ENCODE results near the gene TDRD12.
"Not testable (repeated sequence)": the region's sequence is repeated elsewhere in the genome, so short reads cannot be mapped to it uniquely, and the experiment has no call there.

Gene TDRD12

DNA sequence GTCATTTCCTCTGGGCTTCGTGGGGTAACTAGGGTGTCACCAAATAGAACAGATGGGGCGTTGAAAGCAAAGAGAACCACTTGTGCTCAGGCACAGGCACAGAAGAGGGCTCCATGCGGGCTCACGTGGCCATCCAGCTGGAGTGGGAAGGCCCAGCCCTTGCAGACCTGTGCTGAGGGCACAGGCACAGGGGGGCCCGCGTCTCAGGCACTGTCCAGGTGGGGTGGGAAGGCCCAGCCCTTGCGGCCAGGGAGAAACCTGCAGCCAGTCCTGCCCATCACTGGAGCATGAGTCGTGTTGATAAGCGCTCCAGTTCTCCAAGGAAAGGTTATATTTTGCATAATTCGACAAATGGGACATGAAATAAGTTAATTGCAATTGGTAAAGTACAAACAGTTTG is 92.5 kb downstream of the TDRD12 start:
- DNase-seq, result no peak

DNA sequence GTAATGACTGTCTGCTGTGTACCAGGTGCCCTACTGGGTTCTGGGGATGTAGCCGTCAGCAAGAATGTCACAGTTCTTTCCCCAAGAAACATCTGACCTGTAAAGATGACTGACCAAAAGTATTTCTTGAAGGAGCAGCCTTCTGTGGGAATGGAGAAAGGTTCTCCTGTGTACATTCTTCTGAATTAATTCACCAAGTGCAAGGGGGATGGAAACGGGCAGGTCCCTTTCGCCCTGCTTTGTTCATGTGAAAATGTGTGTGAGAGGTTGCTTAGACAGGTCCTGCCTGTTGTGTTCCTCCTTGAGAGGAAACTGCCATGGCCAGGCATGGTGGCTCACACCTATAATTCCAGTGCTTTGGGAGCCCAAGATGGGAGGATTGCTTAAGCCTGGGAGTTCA is 93.0 kb downstream of the TDRD12 start:
- no peak for DNase-seq

DNA sequence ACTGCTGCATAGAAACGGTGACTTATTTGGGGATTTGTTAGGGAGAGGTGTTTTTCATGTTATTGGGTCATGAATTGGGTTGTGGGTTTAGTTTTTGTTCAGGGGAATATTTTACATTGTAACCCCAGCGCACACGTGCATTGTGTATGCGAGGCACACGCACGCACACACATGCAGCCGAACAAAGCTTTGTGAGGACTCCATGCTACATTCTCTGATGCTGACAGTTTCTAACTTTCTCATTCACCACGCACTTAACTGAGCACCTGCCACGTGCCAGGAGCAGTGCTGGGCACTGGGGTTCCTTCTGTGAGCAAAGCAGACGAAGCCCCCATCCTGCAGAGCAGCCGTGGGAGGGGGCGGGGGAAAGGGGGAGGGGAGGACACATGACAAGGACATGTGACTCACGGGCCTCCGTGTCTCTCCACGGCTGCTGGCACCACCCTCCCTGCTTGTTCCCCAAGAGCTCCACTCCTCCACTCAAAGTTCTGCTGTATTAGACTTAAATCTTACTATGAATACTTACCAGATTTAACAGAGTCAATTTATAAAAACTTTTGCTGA is 94.4 kb downstream of the TDRD12 start:
- no peak for DNase-seq

DNA sequence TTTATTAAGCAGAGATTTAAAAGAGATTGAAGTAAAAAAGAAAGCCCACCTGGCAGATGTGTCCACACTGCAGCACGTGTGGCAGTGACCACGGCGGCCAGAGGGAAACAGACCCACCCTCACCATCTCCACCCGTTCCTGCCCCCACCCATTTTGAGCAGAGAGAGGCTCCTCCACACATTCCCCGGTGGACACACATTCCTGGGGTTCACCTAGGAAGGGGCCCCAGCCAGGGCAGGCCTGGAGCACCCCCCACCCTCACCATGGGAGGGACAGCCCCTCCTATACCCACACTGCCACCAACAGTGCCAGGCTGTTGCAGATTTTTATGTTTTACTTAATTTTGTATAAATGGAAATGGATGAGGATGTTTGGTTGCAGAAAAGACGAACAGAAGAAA is 95.1 kb downstream of the TDRD12 start:
- DNase-seq, result no peak

DNA sequence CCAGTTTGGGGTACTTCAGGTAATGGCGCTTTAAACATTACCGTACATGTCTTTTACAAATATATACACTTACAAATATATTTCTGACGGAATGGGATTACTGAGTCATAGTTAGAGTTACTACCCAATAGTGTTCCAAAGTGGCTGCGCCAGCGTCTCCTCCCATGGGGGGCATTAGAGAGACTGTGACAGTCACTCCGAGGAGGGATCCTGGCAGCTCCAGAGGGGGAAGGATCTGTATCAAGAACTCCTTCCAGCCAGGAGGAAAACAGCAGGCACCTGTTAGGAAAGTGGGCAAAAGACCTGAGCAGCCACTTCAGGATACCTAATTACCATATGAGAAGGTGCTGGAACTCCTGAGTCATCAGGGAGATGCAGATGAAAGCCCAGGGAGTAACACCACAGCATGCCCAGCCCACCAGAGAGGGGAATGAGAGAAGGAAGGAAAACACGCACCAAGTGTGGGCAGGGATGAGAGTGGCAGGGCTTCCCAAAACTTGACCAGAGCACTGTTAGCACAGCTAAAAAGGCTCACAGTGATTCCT is 97.1 kb downstream of the TDRD12 start:
- no peak for DNase-seq

DNA sequence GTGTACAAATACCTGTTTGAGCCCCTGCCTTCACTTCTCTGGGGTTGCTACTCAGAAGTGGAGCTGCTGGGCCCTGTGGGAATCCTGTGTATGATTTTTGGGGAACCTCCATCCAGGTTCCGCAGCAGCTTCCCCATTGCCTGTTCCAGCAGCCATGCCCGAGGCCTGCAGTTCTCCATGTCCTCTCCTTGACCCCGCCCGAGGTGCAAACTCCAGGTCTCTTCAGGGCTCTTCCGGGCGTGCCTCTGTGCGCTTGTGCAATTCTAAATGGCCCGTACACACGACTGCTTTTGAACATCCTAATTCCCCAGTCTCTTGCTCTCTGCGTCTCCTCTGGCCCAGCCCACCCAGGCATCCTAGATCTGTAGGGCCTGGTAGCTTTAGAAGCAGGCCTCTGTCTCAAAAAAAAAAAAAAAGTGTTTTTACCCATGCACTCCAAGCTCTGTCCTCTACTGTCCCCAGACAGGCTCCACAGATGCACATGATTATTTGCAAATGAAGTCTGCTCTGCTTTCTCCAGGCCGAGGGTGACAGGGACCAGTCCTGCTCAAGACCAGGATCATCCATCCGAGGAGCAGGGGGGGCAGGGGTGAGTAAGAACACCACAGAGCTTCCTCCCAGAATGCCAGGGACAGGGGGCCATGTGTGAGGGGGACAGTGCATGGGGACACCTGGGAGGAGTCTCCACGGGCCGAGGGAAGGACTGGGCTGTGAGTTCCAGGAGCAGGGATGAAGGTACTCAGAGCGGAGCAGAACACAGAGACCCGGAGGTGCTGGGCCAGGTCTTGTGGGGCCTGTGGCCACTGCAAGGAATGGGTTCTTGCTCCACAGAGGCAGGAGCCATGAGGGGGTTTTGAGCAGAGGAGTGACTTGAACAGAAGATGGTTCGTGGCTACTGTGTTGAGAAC is 98.3 kb downstream of the TDRD12 start:
- no peak for DNase-seq

DNA sequence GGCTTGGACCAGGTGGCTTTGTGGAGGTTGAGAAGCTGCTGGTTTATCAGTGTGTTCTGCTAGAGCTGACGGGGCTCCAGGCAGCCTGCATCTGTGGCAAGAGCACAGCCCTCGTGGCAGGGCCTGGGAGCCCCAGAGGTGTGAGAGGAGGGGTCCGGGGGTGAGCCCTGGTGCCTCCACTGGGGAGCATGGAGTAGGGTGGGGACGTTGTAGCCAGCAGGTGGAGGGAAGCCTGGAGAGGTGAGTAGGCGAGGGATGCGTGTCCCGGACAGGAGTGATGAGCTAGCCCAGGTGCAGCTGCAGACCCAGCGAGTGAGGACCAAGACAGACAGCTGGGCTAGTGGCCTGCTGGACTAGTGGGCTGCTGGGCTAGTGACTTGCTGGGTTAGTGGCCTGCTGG is 99.0 kb downstream of the TDRD12 start:
- no peak for DNase-seq

DNA sequence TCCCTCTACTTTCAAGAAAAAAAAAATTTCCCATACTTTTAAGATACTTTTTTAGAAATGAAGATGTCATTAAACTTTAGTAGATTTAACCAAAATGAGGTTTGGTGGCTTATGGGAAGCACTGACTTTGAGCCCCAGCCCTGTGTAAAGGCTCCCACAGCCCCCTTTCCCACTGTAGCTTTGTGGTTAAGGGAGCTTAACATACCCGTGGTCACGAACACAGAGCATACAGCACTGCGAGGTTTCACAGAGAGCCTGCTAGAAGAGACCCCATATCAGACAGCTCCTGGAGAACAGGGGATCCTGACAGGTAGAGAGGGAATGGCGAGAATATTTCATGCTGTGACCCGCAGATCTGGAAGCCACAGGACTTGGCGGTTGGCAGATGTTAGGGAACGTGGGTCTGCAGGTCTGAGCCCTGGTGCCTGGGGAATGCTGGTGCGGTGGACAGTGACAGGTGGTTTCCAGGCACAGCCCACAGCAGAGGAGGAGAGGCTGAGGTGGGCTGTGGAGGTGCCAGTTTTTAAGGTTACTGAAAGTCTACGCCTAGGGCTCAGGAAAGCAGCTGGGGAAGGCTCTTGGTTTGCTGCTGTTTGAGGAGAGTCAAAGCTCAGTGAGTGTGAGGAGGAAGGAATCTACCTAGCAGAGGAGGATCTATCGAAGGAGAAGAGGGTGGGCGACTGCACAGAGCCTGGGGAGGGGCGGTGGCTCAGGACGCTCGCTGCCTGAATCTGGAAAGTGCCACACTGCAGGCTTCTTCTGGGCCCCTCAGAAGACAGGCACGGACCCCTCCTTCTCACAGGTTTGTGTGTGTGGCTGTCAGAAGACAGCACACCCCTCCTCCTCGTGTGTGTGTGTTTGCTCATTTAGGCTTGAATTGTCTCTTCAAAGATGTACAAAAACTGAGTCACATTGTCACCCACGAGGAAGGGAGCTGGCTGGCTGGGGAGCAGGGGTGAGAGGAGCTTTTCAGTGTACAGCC is 100.1 kb downstream of the TDRD12 start:
- DNase-seq, result no peak

DNA sequence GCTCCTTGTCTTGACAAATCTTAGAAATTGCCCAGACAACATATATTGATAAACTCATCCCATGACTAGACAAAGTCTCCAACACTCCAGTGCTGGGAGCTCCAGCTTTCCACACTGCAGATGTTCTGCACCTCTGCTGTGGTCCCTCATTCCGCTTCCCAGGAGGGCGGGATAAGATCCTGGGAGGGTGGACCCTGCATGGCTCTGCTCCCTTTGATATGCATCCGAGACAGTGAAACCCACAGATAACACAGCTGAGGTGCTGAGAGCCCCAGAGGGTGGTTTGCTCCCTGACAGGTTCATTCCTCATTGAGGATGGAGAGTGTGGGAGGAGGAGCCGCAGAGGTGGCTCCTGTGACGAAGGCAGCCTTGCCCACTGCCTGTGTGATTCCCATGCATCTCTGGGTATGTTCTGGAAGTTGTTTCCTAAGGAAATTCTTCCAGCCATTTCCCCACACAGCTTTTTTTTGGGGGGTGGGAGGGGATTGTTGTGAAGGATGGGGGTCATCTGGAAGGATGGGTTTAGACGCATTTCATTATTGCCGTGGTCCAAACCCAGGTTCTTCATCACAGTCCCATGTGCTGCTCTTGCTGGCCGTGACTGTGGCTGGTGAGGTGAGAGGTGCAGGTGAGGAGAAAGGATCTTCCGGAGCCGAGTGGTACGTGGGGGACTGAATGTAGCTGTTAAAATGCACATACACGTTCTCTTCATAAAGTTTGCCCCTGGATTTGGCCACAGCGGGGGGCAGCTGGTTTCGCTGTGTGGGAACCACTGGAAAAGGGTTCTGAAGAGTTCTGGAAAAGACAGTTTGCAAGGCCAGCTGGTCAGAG is 103.6 kb downstream of the TDRD12 start:
- DNase-seq, result no peak

DNA sequence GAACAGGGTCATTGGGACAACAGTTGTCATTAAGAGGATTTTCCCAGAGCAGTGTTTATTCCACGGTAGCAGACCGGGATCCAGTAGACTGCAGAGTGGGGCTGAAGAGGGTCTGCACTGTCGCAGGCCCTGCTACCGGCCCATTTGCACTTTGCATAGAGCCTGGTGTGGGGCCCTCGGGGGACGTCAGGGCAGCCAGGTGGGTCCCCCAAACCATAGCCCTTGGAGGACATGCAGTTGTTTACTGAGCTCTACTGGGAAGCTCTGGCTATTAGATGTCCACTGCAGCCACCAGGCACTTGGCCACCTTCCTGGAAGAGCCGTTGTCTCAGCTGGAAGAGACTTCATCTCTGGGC is 104.2 kb downstream of the TDRD12 start:
- DNase-seq, result no peak

DNA sequence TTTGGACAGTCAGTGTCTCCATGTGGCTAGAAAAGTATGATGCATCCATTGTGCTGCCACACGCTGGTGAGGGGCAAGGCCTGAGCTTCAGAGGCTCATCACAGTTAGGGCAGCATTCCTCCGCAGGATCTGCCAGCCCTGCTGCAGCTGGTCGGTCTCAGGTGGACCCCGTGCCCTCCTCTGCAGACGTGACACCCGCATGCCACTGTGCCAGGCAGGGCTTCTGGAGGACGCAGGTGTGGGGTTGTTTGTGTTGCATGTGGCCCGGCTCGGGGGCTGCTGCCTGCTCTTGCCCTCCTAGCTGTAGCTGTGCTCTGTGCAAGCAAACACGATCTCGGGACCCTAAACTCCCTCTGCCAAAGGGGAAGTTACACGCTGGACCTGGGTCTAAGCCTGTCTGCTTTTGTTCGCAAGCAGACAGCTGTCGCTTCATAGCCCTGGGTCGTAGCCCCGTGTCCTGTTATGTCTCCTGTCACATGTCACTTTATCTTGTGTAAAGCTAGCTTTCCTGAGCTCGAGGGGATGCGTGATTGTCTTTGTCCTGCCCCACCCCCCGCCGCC is 104.7 kb downstream of the TDRD12 start:
- DNase-seq, result no peak

DNA sequence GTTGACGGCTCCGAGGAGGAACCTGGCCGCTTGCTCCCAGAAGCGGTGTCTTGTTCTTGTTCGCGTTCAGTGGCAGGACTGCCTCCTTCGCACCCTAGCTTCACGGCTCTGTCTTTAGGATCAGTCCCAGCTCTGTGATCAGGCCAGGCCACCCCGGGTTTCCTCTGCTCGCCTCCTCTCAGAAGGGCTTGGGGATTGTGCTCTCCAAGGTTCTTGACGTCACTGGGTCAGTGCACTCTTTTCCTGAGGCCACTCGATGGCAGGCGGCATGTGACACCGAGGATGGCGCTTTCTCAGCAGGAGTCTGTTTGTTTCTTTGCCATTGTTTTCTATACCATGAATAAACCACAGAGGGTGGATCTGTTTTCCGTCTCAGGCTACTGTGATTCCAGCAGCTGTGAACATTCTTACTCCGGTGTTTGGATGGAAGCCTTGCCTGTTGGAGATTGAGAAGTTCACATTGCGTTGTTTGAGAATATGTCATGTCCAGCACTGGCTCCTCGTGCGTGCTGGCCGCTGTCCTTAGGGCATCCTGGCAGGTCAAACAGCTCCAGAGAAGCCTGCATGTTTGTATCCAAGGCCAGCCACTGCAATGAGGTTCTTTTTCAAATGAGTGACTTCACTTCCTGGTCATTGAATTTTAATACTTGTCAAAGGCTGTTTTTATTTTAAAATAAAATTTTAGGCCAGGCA is 105.5 kb downstream of the TDRD12 start:
- DNase-seq, result no peak

DNA sequence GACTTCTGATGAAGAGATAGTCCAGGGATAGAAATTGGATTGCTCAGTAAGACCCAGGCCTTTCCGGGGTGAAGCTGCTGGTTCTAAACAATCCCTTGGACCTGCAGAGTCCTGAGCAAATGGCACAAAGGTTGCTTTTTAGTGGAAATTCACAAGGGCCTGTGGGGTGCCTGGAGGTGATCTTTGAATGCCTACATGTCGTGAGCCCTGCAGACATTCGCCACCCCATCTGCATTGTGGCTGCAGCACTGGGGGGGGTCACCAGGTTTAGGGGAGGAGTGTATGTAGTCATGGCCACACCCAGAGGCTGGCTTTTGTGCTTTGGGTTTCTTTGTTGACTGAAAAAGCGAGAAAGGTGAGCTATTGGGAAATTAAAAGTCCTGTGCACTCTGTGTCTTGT is 108.6 kb downstream of the TDRD12 start:
- DNase-seq, result no peak

DNA sequence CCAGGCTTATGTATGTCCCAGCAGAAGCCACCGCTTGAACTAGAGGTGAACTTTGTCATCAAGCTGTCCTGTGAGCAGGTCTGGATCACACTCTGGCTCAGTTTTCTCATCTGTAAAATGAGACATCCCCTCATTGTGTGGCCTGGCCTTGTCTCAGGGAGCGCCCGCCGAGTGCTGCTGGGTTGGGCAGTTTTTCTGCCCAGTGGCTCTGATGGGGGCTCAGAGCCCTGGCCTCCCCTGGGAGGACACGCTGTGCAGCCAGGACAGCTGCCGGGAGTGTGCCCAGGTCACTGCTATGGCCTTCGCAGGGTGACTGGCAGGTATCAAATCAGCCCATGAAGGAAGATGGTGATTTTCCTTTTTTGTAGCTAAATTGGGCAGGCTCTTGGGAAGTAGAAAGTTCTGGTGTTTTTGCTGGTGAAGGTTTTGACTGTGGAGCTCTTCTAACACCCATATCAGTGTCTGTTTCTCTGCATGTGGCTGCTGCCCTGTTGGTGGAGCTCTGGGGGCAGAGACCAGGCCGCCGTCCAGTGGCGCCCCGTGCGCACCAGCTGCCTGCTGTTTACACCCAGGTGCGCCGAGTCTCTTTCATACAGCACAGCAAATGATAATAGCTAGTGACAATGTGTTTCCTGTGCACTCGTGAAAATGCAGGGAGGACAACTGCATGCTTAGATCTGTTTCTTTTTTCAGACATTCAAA is 109.2 kb downstream of the TDRD12 start:
- no peak for DNase-seq

DNA sequence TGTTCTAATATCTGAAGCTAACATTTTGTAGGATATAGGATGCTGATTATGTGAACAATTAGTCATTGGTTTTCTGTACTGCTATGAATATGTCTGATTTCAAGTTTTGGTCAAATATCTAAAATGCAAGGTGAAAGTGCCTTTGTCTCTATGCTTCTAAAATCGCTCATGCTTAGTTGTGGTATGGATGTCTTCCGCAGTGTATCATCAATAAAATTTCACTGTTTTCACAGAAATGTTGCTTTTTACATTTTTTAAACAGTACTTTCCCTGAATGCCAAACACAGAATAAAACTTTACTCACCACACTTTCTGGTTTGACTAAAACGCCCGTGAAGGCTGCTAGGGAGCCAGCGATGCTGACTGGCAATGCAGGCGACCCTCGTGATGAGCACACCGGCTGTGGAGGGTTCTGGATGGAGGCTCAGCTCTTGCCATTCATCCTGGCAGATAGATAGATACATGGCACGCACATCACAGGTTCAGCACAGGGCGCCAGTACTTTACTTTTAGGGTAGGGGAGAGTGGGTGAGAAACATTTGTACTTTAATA is 109.9 kb downstream of the TDRD12 start:
- no peak for DNase-seq

DNA sequence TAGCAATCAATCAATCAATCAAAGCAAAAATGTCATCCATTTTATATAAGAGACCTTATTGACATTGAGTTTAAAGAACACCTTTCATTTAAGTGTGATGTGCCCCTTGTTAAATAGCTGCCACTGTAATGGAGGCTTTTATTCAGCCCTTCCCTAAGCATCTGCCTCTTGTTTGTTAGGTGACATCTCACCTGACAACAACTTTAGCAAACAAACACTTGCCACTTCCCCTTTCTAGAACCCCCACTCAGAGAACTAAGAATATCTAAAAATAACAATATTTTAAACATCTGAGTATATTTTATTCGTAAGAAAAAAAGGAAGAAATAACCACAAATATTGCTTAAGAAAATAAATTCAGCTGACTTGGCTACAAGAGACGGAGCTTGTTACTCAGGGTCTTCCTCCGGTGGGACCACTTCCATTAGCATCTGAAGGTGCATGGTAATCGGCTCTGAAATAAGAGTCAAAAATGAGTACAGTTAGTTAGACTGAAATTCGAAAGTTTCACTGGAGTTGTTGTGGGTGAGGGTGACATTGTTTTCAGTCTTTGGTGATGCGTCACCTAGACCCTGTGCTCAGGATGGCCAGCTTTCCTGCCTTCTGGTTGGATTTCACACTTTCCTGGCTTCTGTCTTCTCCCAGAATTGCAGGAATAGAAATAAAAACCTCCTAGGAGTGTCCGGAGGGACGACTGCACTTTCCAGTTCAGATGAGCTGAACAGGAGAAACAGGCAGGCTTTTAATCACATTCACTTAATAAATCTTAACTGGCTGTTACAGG is 110.9 kb downstream of the TDRD12 start:
- no peak for DNase-seq

DNA sequence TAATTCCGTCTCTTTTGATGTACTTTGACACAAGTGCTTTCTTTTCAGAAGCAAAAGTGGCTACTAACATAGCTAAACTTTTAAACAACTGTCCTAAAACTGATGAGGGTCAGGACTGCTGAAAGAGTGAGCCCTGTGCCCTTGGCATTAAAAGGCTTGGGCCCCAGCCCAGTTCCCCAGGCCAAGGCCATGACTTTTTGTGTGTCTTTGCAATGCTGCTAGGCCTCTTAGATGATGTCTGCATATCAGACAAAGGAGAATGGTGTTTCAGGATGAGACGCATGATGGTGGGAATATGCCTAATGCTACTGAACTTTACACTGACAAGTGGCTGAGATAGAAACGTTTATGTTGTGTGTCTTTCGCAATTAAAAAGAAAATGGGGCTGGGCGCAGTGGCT is 112.0 kb downstream of the TDRD12 start:
- DNase-seq, result no peak

DNA sequence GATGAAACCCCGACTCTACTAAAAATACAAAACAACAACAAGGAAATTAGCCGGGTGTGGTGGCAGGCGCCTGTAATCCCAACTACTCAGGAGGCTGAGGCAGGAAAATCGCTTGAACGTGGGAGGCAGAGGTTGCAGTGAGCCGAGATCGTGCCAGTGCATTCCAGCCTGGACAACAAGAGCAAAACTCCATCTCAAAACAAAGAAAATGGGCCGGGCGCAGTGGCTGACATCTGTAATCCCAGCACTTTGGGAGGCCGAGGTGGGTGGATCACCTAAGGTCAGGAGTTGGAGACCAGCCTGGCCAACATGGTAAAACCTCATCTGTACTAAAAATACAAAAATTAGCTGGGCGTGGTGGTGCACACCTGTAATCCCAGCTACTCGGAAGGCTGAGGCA is 112.5 kb downstream of the TDRD12 start:
- DNase-seq, result not testable (repeated sequence)

DNA sequence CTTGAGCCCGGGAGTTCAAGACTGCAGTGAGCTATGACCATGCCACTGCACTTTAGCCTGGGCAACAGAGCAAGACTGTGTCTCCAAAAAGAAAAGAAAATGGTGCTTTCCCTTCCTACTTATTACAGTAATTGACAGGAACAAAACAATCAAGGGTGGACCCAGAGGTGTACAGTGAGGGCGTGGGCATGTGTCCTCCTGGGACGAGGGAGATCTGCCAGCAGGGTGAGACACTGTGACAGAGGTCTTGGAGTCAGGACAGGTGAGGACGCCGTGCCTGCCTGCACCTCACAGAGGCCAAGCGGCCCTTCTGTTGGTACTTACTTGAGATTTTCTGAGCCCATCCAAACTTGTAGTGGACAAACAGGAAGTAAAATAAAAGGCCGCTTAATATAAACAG is 113.3 kb downstream of the TDRD12 start:
- not testable (repeated sequence) for DNase-seq

DNA sequence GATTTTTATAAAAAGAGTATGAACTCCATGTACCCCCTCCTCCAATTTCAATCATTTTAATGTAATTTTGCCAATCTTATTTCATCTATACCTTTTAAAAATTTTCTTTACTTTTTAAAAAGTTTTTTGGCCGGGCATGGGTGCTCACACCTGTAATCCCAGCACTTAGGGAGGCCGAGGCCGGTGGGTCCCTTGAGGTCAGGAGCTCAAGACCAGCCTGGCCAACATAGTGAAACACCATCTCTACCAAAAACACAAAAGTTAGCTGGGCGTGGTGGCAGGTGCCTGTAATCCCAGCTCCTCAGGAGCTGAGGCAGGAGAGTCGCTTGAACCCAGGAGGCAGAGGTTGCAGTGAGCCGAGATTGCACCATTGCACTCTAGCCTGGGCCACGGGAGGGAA is 113.8 kb downstream of the TDRD12 start:
- DNase-seq, result not testable (repeated sequence)
